Motor neuron (in vitro differentiated cells): ENCODE results near the gene CALCA. TPM values are rescaled to one million over a fixed set of nuclear protein-coding genes. Genes with fewer than 3 reads are reported as not detected.
A peak's percentile ranks its signal among the peaks of the same experiment; 100 is the strongest.

ENCODE experiments used
- ATAC-seq, 8 experiments: fragments of 200-7000 bp; cut with Tn5 transposase; replicated peaks in 6 of 8; 2 replicates each; pipeline ENCODE4 v1.8.0; 2021; ENCODE audit warnings: mild to moderate bottlenecking in 8 of 8, moderate library complexity in 8 of 8
- H3K27ac ChIP-seq, 2 donors: fragments of 250-450 bp; sonication (Bioruptor Pico); 2 replicates each; pipeline ENCODE4 v1.9.0; 2021; ENCODE audit warnings: antibody characterized with exemption in 2 of 2, mild to moderate bottlenecking in 2 of 2, moderate library complexity in 1 of 2
- H3K4me1 ChIP-seq, 2 donors: fragments of 250-450 bp; sonication (Bioruptor Pico); replicated peaks in 1 of 2; 2 replicates each; pipeline ENCODE4 v1.6.1; 2021; ENCODE audit warnings: antibody characterized with exemption in 2 of 2, mild to moderate bottlenecking in 2 of 2, moderate library complexity in 1 of 2
- H3K4me3 ChIP-seq, 5 donors: fragments of 250-450 bp; sonication (Bioruptor Pico); 2 replicates each; pipeline ENCODE4 v1.9.0; 2021; ENCODE audit warnings: antibody characterized with exemption in 5 of 5, mild to moderate bottlenecking in 5 of 5, moderate library complexity in 4 of 5
- WGBS, 10 experiments: fragments of 450-650 bp; shearing (Covaris generic); methylation state at CpG; one replicate each; pipeline ENCODE4 v1.0.0; 2022; 5-methylcytosine and 5-hydroxymethylcytosine counted together
- in situ Hi-C, 9 experiments: fragments of 400-800 bp; cut with MboI; loops; one replicate each; pipeline ENCODE4 v1.15.0; 2021; ENCODE audit warnings: low sequenced_read_pairs in 9 of 9, low pct_unique_long_range_greater_than_20kb in 2 of 9; ENCODE audit not compliant: unreplicated experiment in 9 of 9
- total RNA-seq, 8 experiments: library from RNA; unstranded; fragments of 300-600 nt; gene quantifications; 2 replicates each; pipeline versions ENCODE4 v1.2.3 to v1.2.4, GENCODE V29; 2022

CALCA gene
- total RNA-seq, 8 experiments from 2014 or later = 1.7 to 177 (median 6.1) TPM

- in situ Hi-C loops = no loop called here
Measured at GRCh38 chr11:14932447-14932846, 39.7 kb downstream of the CALCA start.

GRCh38 chr11:14930369-14930768 is 41.8 kb downstream of the CALCA start:
- Histone ChIP-seq H3K4me1 (no peaks in the 10 kb centered on the region), H3K4me3 (no peak overlapping the region), H3K27ac (no peak overlapping the region)
- 34 to 100% (median 71%) methylated on average over 1 to 2 of the region's 2 CpGs; no CpG with 5 or more reads in 3 of the 10 experiments for WGBS, 10 experiments
- peak in 2 of 8 experiments; percentile 69 to 86 for ATAC-seq
- in situ Hi-C loops = no loop called here

More at GRCh38 chr11:14932447-14932846, 39.7 kb downstream of the CALCA start:
- H3K4me1 ChIP-seq = no peaks in the 10 kb centered on the region
- peak in 2 of 8 experiments; percentile 86 to 90 for ATAC-seq
- no peak overlapping the region for H3K4me3 ChIP-seq
- H3K27ac ChIP-seq = no peak overlapping the region

GRCh38 chr11:14927146-14927545 is 45.0 kb downstream of the CALCA start:
- peak in 1 of 8 experiments; percentile 43 for ATAC-seq
- H3K4me1 ChIP-seq = no peaks in the 10 kb centered on the region
- no peak overlapping the region for H3K4me3 ChIP-seq
- in situ Hi-C loops = no loop called here
- H3K27ac ChIP-seq = no peak overlapping the region

GRCh38 chr11:14924318-14924717 is 47.8 kb downstream of the CALCA start:
- Histone ChIP-seq H3K27ac (no peak overlapping the region), H3K4me1 (no peaks in the 10 kb centered on the region), H3K4me3 (no peak overlapping the region)
- WGBS, 10 experiments = 20 to 100% (median 73%) methylated on average over 1 to 3 of the region's 3 CpGs; no CpG with 5 or more reads in 2 of the 10 experiments
- in situ Hi-C loops = loop anchor here in 2 of 9 experiments (25.0 kb wide), 2 partner anchors 138 to 163 kb away; partner anchors contain the start of gene CALCB (in 1 of the 2)
- ATAC-seq = peak in 3 of 8 experiments; percentile 25 to 94 (median 82)

Other genes with a start within 250 kb of the CALCA start
- 10 to 100 TPM in 6 of 8 experiments, 1 to 10 TPM in 2; 5.4 to 46.6 (median 16.4) TPM for gene CYP2R1, start 80.1 kb downstream of the CALCA start, total RNA-seq
- 10 to 100 TPM in 2 of 8 experiments, 1 to 10 TPM in 5, under 1 TPM in 1; 0.28 to 24.2 (median 7.1) TPM for gene CALCB, start 101.2 kb upstream of the CALCA start, total RNA-seq
- 1 to 10 TPM in 3 of 8 experiments, under 1 TPM in 5; 0.13 to 9.3 (median 0.40) TPM for gene INSC, start 142.6 kb upstream of the CALCA start, total RNA-seq